ENCODE data around the gene COL19A1.
"Not testable (repeated sequence)": the region's sequence is repeated elsewhere in the genome, so short reads cannot be mapped to it uniquely, and the experiment has no call there.

The COL19A1 gene

GRCh38 chr6:69901361-69901760, 35.0 kb downstream of the COL19A1 start:
- no peak for DNase-seq

DNA sequence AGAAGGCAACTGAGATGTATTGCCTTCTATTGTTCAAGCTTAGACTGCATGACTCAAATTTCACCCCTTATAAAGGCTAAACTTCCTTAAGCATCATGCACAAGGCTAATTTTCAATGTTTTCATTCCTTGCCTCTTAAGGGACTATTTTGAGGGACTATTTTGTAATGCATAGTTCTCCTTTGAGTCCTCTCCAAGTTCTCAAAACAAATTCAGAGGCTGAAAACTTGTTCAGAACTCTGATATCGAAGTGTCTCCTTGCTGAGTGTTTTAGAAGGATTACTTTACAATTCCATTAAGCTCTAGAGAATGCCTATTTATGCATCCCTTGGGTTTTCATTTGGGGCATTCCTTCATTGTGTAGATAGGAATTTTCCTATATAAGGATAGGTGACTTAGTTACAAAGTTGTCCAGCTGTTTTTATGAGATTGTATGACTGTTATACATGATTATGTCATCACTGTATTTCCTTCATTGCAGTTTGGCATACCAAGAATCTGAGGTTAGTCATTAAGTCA, 41.7 kb downstream of the COL19A1 start:
- no peak for DNase-seq

DNA sequence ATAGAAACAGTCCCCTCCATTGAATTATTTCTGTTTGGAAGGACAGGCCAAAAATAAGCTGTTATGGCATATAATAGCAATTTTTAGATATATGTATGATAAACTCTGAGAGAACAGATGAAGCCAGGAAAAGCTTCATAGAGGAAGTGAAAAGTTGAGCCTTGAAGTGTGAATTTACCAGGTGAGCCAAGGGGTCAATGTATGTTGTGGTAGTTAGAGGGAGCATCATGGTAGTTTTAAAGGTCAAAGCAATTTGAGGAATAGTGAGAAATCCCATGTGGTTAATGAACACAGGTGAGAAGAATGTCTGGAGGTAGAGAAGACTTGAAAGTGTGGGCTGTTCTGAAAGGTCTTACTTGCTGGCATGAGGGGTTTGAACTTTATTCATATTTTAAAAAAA, 47.0 kb downstream of the COL19A1 start:
- no peak for DNase-seq

DNA sequence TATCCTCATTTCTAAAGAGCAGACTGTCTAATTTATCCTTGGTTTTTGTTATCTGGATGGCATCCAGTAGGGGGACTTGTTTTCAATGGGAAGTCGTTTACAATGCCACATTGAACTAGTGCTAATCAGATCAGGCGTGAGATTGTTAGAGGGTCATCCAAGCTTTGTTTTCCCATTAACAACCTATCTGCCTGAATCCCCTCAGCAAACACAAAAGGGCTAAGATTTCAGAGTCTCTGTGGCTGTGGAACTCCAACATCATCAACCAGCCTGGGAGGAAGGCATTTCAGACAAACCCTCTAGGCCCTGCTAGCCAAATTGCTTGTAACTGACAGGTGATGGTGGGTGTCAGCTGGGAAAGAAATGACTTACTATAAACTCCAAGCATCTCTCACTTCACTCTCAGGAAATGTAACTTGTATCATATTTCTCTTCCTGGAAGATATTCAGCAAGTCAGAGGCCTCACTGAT, 47.7 kb downstream of the COL19A1 start:
- DNase-seq, result no peak

GRCh38 chr6:69915346-69915745, 49.0 kb downstream of the COL19A1 start:
- no peak for DNase-seq

- DNase-seq, result no peak
These were observed 51.5 kb downstream of the COL19A1 start for GRCh38 chr6:69917834-69918233.

DNA sequence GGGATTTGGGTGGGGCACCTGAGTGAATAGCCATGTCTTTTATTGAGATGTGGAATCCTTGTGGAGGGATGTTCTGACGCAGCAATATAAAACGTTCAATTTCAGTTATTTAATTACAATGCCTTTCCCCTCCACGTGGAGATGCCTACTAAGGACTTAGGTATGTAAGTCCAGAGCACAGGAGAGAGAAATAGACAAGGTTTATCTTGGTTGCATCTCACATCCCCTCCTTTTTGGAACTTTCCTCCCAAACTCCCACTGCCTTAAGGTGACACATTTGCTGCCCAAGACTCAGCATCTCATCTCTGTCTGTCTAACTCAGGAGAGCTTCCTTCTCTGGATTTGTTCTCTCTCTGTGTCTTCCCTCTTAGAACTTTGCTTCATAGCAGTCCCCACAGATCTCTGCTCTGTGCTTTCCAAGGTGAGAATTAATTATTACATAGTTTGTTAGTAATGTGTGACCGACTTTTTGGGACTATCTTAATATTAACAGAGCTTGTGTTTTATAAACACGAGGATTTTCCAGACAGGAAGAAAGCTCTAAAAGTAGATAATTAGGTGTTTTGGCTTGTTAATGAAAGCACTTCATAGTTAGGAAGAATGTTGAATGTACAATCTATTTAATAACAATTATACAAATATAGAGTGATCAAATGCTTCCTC, 52.6 kb downstream of the COL19A1 start:
- DNase-seq, result no peak

GRCh38 chr6:69921066-69921465, 54.7 kb downstream of the COL19A1 start:
- DNase-seq, result not testable (repeated sequence)

- DNase-seq, result not testable (repeated sequence)
These were observed 55.3 kb downstream of the COL19A1 start for GRCh38 chr6:69921611-69922010.

- DNase-seq, result no peak
These were observed 60.4 kb downstream of the COL19A1 start for GRCh38 chr6:69926745-69927144.

DNA sequence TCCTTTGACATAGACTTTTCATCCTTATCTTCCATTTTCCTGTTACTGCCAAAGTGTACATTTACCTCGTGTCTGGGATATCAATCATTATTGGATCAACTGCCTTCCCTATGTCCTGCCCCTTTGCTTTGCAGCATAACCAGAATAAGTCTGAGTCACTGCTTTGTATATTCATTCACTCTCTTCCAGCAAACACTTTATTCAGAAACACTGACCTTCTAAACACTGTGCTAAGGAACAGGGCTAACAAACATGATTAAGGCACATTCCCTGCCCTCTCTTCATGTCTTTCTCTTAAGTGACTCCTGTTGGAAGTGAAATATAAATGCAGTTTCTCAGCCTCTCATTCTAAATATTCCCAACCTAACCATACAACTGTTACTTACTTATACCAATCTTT, 66.9 kb downstream of the COL19A1 start:
- no peak for DNase-seq

DNA sequence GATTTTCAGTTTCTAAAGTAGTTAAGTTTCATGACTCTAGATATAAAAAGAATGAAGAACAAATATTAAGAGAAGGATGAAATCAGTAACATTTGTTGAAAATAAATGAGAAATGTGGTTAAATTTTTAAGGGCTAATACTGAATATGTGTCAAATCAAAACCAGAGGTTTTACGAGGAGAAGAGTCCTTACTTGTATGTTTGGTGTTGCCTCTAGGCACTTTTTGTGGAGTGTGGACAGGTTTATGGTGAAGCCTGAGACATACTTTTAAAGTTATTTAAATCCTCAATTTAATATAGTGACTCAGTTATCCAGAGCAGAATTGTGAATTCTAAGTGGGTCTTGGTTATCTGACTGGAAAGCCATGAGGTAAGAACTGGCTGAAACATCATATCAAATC, 68.7 kb downstream of the COL19A1 start:
- no peak for DNase-seq

- DNase-seq, result no peak
These were observed 70.5 kb downstream of the COL19A1 start for GRCh38 chr6:69936674-69937363.

GRCh38 chr6:69937402-69938136, 71.2 kb downstream of the COL19A1 start:
- DNase-seq, result no peak

DNA sequence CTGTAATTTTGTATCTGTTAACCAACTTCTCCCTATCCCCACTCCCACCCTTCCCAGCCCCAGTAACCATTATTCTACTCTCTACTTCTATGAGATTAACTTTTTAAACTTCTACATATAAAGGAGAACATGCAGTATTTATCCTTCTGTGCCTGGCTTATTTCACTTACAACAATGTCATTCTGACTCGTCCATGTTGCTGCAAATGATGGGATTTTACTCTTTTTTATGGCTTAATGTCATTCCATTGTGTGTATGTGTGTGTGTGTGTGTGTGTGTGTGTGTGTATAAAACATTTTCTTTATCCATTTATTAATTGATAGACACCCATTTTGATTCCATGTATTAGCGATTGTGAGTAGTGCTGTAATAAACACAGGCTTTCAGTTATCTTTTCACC, 76.1 kb downstream of the COL19A1 start:
- no peak for DNase-seq

DNA sequence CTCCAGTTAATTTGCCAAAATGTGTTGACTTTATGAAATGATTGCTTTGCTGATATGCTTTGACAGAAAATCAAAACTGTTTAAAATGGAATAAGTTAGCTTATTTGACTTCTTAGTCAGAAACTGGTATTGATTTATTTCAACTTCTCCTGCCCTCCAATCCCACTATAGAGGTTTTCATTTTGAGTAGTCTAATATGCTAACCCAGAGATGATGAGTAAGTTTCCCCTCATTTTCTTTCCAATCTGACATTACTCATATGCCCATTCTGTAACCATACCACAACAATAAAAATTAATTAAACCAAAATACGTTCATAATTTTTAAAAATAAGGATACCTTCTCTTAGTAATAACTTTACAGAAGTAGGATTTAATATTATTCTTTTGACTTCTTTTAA, 78.8 kb downstream of the COL19A1 start:
- DNase-seq, result no peak

DNA sequence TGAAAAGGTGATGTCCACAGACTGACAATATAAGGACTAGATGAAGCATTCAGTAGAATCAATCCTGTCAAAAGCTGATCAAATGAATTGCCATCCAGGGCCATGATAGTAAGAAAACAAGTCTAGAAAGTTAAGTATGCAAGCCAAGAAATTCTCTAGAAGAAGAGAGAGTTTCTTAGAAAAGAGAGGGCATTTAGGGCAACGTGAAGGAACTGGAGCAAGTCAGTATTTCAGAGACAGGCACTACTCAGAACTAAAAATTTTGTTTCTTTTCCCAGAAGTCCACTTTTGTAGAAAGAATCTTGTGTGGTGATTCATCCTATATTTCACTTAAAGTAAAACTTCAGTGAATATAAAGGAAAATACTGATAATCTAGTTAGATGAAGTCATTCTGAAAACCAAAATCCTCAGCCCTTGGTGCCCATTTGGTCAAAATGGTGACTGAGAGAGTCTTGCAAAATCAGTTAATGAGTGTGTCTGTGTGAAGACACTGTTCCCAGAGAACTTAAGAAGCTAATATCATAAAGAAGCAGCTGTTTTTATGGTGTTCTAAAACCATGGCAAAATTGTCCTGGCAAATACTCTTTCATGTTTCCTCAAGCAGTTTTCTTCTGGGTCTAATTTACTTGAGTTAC, 82.2 kb downstream of the COL19A1 start:
- no peak for DNase-seq

DNA sequence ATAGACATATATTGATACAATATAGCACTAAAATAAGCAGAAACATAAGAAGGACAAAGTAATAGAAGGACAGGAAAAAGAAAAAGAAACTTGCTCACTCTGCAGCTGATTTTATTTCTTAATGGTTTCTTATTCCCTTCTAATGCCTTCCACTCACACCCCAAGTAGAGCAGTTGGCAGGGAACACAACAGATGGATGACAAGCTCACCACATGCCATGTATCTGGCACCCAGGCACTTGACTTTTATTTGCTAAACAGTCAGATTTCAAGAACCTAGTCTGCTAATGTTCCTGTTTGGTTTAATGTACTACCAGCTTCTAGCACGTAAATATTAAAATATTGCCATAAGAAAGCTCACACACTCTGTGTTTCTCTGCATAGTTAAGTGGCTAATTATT, 87.1 kb downstream of the COL19A1 start:
- DNase-seq, result no peak

- DNase-seq, result no peak
These were observed 88.4 kb downstream of the COL19A1 start for GRCh38 chr6:69954733-69955132.

- no peak for DNase-seq
These were observed 91.7 kb downstream of the COL19A1 start for GRCh38 chr6:69957985-69958559.

GRCh38 chr6:69958978-69959377, 92.6 kb downstream of the COL19A1 start:
- DNase-seq, result no peak

GRCh38 chr6:69965974-69966373, 99.6 kb downstream of the COL19A1 start:
- not testable (repeated sequence) for DNase-seq

- DNase-seq, result no peak
These were observed 106.8 kb downstream of the COL19A1 start for GRCh38 chr6:69973138-69973537.
